HCEC 1CT (cell line): ENCODE results near the gene ZCCHC24.

Experiments
- DNase-seq: peaks from one replicate; pipeline ENCODE4 v3.0.0-alpha.2; 2017

ZCCHC24 gene

DNA sequence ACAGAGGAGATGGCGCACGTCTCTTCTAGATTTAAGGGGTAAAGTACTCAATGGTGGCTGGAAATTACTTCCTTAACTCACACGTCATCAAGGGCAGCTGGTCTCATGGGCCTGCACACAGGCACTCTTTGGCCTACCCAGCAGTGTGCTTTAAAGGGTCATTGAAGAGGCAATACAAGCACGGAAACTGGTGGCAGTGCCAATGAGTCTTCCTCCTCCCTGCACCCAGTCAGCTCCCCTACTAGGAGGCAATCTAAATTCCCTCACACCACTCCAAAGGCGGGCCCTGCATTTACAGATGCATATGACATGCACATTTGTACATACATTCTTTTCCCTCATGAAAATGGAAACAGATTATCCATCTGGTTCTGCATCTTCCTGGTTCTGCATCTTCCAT lies 50.8 kb downstream of the ZCCHC24 start:
- DNase-seq = no peak

DNA sequence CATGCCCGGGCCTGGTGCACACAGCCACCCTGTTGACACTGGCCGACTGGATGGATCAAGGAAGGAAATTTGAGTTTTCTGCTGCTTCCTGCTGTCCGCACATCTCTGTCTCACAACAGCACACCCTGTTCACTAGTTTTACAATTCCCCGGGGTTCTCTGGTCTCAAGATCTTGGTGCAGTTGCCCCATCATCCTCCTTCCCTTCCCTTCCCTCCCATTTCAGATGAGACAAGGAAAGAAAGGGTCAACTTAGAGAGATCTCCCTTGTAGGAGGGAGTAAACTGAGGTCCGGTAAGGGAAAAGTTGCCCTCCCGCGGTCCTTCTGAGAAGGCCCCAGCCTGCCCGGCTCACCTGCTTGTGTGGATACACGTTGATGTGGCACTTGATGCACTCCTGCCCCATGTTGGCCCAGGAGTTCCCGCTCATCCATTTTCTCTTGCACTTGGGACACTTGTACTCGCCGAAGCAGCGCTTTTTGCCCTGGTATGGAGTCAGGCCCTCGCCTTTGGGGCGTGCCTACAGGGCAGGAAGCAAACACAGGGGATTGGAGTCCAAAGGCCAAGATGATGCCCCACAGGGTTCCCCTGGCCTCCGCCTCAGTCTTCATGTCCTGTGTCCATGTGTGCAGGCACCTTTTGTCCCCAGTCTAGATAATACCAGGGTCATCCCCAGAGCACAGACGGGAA lies 51.4 kb downstream of the ZCCHC24 start:
- no peak for DNase-seq

DNA sequence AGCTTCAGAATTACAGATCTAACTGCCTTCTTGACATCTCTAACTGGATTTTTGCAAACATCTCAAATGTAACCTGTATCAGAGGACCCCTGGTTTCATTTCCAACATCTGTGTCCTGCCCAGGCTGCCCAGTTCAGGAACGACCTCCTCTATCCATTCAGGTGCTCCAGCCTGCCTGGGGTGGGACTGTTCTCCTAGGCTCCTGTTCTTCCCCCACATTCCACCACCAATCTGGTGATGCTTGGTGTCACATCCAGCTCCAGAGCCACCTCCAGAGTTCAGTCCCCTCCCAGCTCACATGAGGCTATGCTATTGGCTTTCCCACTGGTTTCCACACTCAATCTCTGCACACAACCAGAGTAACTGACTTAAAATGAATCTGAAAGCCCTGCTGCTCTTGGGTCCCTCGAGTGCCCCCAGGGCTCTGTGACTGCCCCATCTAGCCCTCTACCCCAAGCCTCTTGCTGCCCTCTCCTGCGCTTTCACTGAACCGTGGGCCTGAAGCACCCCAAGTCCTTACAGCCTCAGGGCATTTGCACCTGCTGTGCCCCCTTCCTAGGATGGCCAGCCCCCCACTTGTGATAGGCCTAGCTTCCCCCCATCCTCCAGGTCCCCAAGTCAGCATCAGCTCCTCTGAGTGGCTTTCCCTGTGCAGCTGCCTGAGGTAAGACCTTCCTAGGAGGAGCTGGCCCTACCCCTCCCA lies 52.1 kb downstream of the ZCCHC24 start:
- no peak for DNase-seq

DNA sequence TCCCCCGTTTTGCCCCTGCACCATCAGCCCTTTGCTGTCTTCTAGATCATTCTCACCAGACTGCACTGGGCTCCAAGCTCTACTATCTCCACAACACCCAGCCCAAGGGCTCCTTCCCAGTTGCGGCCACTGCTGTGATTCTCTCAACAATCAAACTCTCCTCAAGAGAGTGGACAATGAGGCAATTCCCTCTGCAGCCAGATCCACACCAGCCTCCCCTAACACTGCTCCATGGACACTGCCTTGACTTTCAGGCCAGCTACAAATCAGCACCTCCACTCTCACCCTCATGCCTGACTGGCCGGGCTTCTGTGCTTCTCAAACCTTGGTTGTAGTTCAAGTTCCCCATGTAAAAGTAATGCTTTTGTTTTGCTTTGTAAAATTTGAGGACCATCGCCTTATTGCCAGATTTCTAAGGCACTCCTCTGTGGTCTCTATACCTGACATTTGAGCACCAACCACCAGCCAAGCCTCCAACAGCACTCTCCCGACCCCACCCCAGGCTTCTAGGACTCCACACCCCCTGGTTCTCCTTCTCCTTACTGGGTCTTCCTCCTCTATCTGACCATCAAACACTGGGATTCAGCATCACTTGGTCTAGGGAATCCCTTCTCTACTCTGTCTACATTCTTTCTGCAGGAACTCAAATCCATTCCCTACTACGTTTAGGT lies 52.8 kb downstream of the ZCCHC24 start:
- DNase-seq = no peak

DNA sequence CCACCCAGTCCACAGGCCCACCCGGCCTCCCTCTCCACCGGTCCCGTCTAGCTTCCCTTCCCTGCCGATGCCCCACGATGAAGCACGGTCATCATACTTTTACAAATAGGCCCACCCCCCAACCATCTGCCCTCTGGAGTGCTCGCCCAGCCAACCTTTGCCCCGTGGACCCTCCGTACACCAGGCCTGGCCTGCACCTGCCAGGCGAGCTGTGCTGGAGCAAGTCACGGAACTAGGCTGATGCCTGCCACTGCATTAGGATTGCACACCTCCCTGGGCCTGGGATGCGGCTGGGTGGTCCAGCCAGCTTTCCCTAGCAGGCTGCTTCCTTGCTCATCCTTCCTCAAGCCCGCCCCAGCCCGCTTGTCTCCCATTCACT lies 53.4 kb downstream of the ZCCHC24 start:
- DNase-seq = no peak

DNA sequence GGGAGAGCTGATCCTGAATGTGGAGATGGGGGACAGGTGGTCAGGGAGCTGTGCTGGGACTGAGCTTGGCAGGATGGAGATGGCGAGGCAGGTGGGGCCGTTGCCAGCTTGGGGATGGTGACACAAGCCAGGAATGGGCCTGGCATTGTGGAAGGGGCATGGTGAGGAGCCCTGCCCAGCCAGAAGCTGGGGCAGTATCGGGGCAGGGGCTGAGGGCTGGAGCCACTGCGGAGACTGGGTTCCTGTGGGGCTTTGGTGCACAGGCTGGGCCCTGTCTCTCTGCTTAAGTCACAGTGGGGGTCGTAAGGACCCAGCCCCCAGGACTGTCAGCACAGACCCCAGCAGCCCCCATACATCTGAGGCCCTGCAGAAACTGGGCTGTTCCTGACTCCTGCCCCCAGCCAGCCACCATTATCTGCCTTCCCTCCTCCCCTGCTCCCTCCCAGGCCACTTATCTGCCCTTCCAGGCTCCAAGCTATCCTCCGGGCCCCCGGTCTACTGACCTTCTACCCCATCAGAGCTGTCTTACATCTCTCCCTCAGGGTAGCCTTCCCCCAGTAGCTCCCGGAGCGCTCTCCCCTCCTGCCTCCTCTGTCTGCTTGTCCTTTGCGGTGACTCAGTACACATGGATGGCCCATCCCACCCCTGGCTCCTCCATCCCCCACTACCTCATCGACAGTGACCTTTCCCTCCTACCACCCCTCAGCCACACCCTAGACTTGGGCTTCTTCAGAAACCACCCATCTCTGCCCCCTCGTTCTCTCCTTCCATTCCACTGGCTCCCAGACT lies 54.0 kb downstream of the ZCCHC24 start:
- DNase-seq = no peak

DNA sequence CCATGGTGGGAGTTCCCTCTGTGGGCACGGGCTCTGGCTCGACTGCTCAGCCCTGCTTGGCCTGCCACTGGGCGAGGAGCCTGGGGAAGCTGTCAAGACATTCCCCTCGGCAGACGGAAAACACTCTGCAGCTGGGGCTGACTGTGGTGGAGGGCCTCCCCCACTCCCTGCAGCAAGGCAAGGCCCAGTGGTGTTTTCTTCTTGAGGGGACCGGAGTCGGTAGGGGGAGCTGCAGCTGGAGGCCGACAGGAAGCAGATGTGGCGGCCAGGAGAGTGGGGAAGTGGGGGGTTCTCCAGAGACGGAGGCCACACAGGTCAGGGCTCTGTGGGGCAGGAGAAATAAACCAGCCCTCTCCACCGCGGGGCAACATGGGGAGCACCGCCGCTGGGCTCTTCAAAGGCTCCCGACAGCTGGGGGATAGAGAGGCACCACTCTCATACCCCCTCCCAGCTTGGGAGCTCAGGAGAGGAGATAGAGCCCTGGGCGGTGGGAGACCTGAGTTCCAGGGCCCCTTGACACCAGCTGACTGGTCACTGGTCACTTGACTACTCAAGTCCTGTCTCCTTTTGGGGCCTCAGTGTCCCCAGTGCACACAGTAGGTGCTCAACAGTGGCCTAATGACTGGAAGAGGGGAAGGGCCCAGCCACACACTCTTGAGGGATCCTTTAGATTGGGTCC lies 54.7 kb downstream of the ZCCHC24 start:
- no peak for DNase-seq

DNA sequence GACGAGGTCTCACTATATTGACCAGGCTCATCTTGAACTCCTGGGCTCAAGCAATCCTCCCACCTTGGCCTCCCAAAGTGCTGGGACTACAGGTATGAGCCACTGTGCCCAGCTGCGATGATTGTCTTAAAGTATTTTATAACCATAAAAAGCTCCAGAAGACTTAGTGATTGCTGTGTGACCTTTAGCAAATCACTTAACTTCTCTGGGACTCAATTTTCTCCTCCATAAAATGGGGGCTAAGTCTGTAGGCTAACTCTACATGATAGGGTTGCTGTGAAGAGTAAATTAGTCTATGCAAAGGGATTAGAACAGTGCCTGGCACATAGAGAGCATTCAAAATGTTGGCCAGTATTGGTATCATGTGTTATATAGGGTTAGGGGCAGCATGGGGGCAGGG lies 55.4 kb downstream of the ZCCHC24 start:
- DNase-seq = no peak

DNA sequence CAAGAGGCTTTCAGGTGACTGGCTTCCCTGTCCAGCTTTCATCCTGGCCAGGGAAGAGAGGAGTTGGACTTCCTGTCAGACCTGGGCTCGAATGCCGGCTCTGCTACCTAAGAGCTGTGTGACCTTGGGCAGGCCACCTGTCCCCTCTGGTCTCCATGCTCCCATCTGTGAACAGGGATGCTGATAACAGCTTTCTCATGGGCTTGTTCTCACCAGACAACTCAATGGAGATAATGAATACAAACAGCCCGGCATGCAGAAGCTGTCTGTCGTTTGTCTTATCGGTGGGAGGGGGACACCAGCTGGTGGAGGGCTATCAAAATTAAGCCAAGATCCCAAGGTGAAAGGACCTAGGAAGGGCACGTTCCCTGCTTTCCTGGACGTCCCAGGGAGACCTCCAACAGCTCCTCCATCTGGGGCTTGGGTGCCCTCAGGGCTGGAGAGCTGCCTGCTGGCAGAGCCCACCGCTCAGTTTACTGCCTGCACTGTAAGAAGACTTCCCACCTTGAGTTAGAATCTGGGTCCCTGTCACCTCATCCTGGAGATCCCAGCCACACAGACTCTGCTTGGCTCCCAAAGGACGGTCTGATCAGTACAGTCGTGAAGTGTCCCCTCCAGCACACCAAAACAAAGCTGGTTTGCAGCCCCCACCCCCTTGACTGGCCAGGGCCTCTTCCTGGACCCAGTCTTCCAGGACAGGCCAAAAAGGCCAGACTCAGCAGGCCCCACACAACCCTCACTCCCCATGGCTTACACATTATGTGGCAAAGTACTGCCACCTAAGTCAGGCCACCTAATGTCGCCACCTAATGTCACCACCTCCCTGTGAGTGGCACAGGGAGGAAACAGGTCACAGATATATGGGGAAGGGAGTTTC lies 57.2 kb downstream of the ZCCHC24 start:
- DNase-seq = no peak

DNA sequence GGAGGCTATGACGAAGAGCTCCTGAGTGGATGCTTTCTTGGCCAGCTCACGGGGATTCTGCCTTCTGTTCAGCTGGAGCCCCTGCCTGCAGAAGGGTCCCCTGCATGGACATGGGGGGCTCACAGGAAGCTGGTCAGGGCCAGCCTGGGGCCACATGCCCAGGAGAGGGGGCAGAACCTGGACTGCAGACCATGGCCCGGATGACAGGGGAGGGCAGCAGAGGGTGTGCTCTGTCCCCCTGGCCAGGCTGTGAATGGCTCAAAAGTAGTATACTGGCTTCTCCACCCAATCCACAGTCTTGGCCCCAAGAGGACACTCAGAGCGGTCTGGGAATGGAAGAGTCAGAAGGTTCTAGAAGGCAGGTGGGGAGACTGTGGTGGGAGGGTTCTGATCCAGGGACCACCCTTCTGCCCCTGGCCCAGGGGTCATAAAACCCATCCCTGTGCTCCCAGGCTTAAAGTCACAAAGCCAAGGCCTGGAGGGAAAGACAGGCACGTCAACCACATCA lies 57.9 kb downstream of the ZCCHC24 start:
- DNase-seq = no peak

DNA sequence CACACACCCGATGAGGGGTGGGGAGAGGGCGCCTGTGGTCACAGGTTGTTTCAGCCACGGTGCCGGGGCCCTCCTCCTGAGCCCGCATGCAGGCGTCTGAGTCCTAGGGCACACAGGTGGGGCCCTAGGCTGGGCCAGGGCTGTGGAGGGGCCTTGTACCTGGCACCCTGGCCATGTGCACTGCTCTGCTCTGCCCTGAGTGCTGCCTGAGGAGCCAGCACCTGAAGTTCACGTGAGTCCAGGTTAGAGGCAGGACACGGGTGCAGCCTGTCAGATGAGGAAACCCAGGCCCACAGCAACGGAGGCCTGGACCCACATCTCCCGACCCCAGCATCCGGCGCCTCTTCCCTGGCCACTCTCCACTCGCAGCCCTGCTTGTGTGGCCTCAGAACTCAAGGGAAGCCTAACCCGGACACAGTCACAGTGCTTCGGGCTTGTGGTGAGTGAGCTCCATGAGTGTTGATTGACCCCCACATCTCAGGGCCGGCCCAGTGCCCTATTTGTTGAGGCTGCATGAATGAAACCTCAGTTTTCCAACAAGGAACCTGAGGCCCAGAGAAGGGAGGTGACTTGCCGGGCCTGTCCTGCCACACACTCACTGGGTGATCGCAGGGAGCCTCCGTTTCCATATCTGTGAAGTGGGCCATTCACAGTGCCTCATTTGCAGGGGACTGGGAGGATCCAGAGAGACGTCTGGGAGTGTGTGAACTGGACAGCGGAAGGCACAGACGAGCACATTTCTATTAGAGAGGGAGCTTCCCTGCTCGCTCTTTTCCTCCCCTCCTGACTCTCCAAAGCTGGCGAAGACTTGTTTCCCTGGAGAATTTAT lies 58.6 kb downstream of the ZCCHC24 start:
- no peak for DNase-seq

DNA sequence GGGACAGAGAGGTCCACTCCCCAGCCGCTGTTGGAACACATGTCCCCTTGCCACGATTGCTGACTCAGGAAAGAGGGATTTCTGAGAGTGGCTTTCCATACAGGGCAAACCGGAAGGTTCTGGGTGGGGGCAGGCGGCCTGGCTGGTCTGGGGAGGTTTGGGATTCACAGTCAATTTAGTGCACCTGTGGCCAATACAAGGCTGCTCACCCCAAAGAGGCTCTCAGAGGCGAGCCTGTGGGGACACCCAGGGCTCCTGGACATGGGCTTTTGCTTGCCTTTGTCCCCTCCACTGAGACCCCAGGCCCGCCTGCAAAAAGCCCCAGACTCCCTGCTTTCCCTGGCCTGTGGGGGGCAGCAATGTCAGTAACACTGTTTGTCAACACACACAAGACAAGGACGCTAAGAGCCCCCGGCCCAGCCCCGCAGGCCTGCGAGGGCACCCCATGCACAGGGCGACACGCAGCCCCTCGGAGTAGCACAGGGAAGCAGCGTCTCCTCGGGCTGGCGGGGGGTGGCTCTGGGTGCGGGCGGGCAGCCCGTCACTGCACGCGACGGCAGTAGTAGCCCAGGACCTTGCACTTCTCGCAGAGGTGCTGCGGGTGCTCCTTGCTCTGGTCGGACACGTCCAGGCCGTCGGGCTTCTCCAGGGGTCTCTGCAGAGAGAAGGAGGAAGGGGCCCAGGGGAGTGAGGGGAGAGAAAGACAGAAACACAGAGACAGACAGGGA lies 59.5 kb downstream of the ZCCHC24 start:
- DNase-seq = no peak

DNA sequence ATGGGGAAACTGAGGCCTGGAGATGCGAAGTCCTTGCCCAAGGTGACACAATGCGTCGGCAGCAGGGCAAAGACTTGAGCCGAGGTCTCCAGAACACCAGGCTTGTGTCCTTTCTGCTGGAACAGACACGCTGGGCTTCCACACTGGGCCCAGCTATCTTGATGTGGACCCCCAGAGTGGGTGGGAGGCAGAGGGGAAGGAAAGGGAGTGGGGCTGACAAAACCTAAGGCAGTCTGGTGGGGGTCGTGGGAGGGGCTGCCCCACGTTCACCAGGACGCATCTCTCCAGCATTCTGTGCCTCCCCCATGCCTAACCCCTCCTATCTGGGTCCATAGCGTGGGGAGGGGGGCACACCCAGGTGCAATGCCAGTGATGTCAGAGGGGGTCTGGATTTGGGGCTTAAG lies 60.0 kb downstream of the ZCCHC24 start:
- DNase-seq = no peak

DNA sequence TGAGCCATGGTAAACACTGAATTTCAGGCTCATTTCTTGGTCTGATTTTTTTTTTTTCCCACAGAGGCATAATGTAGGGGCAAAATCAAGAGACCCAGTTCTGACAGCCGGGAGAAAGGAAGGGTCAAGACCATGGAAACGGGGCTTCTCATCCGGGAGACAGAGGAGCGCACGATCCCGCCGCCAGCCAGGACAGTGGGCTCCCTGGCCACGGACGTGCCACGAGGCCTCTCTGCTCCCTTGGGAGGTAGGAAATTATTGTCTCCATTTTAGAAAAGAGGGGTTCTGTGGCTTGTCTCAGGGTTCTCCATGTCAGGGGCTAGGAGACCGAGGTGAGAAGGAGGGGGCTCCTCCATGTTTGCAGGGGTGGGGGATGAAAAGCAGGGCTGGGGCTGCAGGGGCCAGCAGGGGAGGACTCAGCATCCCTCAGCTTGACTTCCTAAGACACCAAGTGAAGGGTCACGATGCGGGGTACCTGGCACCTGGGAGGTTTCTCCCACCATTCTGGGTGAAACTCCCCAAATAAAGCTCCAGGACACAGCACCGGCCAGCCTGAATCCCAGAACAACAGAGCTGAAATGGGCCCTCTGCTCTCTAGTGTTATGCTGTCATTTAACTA lies 60.5 kb downstream of the ZCCHC24 start:
- DNase-seq = no peak

DNA sequence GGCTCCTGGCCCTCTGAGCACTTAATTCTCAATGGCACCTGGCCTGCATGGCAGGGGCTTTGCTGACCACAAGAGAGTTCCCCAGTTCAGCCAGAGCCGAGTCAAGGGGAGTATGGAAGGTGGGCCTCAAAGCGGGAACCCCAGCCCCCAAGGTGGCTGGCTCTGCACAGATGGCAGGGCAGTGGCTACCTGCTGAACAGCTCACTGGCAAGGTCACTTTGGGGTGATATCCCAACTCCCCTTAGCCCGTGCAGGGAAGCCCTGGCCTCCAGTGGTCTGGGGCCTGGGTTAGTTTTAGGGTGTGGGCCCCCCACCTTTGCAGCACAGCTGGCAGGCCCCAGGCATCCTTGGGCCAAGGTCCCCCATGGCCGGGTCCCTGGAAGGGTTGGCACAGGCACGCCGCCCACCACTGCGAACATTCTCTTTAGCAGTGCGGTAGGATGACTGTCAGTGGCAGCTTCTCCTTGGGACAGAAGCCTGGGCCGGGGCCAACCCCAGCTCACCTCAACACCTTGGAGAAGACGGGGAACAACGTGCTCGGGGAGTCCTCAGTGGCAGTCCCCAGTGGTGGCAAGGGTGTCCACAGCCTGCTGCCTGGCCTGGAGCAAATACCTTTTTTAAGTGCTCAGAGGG lies 61.3 kb downstream of the ZCCHC24 start:
- DNase-seq = no peak

DNA sequence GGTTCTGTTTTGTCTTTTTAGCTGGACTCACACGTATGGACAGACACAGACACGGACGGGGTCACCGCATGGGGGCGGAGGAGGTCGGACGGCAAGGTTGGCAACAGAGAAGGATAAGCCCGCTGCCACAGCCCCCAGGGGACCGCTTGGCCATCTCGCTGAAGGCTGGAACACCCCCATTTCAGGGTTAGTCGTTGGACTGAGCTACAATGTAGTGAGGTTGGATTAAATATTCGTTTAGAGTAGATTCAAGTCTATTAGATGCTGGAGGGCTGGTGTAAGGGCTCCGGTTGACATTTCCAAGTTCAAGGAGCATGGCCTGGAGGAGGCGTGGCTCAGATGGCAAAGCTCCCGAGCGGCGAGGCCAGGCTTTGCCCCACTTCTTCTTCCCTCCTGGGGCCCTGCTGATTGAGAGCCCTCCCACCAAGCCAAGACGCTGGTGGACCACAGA lies 62.9 kb downstream of the ZCCHC24 start:
- DNase-seq = no peak

DNA sequence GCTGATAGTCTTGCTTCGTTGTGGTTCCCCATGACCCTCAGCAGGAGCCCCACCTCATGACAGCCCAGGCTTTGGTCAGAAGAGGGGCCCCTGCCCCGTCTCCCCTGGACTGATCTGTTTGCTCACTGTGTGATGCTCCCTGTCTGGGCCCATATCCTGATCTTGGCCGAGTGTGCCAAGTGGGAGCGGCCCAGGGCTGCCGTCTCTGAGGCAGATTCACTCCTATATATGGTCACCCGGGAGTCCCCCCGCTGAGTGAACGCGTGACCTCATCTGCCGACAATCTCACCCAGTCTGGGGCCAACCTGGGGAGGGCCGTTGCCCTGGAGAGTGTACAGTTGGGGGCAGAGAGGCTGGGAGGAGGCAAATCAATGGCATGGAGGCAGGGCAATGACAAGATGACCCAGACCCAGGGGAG lies 63.6 kb downstream of the ZCCHC24 start:
- DNase-seq = peak; percentile 85

DNA sequence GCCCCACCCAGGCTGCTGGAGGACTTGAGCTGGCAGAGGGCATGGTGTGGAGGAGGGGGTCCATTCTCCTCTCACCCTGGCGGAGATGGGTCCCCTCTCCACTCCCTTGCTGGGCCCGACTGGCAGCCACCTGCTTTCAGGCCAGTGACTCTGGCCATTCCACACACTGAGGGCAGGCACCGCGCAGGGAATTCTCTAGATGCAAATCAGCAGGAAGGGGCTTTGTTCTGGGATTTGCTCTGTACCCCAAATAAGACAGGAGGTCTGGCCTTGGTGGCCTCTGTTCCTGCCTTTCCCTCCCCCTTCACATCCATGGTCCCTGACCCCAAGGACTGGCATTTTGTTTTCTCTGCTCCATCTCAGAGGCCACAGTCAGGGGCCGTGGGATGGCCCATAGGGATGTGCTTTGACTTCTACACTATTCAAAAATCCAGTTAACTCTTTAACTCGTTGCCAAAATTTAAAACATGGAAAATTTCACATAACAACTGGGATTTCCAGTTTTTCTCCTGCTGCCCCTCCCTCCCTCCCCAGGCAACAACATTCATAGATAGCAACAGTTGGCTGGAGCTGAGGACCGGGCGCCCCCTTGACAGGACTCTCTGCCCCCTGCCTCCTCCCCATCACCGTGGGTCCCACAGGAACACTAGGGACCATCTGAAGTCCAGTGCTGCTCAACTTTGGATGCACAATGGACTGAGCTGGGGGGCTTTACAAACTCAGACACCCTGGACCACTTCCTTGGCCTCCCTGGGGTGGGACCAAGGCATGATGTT lies 64.3 kb downstream of the ZCCHC24 start:
- DNase-seq = no peak
